Stimulated activated CD4-positive, alpha-beta T cell treated with anti-CD3 and anti-CD28 coated beads, Interleukin-1b, Interleukin-23, amount 100 ng/mL, for 48 hours (primary cell): ENCODE results near the gene ZNF593.
A peak's percentile ranks its signal among the peaks of the same experiment; 100 is the strongest.

Experiments used
- DNase-seq: peaks from one replicate; pipeline ENCODE4 v3.0.0-alpha.2; 2020

ZNF593 gene

DNA sequence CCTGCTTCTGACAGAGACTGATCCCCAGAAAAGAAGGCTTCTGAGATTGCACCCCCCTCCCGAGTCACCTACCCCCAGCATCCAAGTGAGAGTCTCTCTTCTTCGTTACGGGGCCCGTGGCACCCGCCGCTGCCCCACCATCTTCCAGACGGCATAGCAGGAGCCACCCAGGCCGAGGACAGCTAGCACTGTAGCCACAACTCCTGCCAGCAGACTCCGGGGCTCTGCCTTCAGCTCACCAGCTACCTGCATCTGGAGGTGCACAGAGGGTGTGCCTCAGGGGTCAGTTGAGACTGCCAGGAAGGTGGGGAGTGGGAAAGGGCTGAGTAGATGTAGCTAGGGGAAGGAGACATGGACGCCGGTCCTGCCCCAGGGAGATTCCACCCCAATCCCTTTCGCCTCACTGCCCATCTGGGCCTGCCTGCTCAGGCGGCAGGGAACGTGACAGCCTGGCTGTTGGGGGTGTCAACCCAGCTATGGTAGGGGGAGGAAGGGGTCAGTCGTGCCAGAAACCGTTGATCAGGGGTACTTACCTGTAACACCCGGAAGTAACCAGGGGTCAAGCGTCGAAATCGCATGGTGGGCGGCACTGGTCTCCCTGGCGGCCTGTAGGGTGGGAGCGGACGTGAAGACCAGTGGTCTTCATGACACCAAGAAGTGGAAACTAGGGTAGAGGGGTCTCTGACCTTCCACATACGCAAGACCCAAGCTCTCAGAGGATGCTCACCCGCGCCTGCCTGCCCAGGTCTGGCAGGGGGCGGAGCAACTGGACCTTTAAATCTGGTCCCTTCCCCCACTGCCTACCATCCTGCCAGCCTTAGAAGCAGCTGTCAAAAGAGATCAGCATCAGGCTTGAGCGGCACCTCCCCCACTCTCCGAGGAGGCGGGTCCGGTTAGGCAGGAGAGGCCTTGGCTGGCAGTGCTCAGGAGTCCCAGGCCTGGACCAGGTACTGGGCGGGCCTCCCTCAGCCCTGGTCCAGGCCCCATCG is 1.7 kb downstream of the ZNF593 start, which contains the start of gene ZNF593OS:
TSS of gene ZNF593OS (minus strand) at position 749 of the 989 bp plus-strand sequence. CDS start at position 578, 171 bp downstream.
- no peak for DNase-seq

DNA sequence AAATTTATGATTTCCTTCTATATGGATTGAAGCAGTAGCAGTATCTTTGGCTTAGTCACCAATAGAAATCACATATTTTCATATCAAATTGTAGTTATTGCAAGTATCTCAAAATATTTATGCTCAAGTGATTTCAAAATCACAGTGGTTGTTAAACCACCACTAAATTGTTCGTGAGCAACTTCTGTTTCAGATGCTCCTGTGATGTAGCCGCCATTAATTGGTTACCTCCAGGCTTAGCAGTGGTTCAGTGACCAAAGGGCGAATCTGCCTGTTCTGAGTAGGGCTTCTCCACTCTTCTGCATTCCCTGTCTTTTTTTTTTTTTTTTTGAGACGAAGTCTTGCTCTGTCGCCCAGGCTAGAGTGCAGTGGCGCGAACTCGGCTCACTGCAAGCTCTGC is 5.6 kb downstream of the ZNF593 start:
- no peak for DNase-seq

DNA sequence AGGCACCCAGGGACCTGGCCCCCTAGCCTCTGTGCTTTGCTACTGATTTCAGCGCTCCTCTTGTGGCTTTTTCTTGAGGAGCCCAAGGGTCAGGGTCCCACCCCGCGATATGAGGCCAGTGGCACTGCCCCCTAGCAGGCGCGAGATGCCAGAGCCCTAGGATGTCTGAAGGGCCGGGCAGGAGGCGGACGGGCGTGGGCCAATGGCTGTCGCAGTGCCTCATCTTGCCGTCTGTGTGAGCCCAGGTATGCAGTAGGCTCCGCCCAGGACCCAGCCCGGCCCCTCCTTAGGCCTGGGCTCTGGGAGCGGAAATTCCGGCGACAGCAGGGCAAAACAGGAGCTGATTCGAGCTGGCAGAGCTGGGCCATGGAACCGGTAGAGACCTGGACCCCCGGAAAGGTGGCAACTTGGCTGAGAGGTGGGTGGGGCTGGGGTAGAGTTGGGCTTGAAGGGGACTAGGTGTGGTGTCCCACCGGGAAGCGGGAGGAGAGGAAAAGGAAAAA is 7.5 kb downstream of the ZNF593 start, which contains the start of gene CNKSR1:
TSS of gene CNKSR1 (plus strand) at position 310 of the 503 bp plus-strand sequence. CDS start at position 367, 57 bp downstream.
- peak; percentile 22 for DNase-seq

DNA sequence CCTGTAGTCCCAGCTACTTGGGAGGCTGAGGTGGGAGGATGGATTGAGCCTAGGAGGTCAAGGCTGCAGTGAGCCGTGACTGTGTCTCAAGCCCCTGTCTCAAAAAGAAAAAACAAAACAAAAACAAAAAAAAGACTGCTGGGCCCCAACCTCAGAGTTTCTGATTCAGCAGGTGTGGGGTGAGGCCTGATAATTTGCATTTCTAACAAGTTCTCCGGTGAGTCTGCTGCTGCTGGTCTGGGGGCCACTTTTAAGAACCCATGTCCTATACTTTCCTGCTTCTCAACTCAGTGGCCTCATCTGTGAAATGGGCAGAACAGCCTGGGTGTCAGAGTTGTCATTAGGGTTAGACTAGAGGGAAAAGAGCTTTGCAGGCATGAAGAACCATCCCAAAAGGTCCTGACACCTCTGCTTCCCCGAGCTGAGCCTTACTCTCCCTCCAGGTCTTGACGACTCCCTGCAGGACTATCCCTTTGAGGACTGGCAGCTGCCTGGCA is 10.3 kb downstream of the ZNF593 start:
- DNase-seq = no peak

DNA sequence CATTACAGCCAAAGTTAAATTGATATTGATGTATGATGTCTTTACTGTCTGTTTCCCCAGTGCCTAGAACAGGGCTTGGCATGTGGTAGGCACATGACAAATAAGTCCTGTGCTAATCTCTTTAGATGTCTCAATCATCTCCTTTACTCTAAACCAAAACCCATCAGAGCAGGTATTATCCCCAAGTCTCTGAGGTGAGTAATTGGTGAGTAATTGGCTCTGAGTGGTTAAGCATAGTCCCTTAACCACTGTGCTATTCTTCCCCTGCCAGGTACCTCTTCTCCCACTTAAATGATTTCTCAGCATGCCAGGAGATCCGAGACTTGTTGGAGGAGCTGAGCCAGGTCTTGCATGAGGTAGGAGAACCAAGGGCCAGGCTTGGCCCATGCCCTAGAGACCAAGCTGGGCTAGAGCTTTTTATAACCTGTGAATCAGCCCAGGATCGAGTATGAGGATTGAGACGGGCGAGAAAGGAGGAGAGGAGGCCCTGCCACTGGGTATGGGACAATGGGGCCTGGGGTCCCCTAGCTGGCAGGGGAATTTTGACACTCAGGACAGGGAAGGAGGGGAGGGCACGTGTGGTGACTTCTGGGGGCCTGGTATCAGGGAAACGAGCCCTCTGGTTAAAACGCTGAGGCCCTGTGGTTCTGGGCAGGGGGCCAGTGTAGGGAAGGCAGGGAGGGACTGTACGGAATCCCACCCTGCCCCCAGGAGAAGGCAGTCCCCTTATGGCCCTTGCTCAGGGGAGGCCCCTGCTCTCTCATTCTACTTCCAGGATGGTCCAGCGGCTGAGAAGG is 12.1 kb downstream of the ZNF593 start:
- DNase-seq = no peak

DNA sequence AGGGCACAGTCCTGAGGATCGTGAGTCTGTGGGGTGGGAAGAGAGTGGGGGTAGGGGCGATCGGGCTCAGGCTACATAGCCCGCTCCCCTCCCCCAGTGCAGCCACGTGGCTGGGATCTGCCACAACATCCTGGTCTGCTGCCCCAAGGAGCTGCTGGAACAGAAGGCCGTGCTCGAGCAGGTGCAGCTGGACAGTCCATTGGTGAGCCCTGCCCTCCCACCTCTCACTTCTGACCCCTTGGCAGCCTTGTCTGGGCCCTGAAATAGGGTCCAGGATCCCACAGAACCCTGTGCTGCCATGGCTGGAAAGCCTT is 12.6 kb downstream of the ZNF593 start:
- no peak for DNase-seq

DNA sequence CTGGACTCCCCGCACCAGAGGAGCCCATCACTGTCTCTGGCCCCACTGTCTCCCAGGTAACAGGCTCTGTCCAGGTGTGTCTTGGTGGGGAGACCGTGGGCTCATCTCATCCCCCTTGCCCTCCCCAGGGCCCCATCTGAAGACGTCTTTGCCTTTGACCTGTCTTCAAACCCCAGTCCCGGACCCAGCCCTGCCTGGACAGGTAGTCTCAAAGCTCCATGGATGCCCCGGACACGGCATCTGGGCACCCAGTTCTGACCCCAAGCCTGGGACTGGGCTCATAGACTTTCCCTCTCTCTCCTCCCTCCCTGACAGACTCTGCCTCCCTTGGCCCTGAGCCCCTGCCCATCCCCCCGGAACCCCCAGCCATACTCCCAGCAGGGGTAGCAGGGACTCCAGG is 14.4 kb downstream of the ZNF593 start:
- no peak for DNase-seq

DNA sequence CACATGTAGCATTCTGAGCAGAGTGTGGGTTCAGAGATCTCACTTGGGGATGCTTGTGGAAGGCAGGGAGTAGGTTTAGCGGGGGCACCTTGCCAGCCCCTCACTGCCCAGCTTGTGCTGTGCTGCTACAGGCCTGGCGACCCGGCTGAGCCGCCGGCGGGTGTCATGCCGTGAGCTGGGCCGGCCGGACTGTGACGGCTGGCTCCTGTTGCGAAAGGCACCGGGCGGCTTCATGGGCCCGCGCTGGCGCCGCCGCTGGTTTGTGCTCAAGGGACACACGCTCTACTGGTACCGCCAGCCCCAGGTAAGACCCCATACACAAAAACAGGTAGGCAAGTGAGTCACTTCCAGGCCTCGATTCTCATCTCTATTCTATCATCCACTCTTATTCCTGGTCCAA is 15.2 kb downstream of the ZNF593 start:
- DNase-seq = no peak

DNA sequence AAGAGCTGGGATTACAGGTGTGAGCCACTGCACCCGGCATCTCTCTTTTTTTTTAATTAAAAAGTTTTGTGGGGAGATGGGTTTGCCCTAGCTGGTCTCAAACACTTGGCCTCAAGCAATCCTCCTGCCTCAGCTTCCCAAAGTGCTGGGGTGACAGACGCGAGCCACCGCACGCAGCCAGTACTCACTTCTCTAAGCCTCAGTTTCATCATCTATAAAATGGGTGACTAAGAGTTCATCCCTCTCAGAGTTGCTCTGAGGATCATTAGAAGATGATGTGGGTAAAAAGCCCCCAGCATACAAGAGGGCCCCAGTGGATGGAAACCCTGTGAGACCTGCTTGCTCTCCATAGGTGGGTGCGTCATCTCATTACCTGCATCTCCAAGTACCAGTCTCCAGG is 18.2 kb downstream of the ZNF593 start:
- no peak for DNase-seq

DNA sequence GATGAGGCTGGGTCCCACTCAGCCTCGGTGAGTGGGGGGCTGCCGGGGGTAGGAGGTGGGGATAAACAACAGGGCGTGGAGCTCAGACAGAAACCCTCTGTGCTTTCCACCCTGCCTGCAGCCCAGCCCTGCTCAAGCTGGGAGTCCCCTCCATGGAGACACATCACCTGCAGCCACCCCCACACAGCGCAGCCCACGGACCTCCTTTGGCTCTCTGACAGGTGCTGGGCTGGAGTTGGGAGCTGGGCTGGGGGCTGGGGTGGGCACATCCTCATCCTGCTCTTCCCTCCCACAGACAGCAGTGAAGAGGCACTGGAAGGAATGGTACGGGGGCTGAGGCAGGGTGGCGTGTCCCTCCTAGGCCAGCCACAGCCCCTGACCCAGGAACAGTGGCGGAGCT is 18.8 kb downstream of the ZNF593 start:
- DNase-seq = no peak

DNA sequence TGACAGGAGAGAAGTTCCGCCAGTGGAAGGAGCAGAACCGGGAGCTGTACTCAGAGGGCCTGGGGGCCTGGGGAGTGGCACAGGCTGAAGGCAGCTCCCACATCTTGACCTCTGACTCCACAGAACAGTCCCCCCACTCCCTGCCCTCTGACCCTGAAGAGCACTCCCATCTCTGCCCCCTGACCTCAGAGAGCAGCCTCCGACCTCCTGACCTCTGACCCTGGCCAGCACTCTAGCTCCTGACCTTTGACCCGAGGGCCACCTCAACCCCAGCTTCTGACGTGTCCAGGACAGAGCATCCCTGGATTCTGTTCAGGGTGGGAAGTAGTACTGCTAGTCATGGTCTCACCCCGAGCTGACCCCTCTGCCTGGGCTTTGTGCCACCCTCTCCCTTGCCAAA is 19.6 kb downstream of the ZNF593 start:
- DNase-seq = no peak

DNA sequence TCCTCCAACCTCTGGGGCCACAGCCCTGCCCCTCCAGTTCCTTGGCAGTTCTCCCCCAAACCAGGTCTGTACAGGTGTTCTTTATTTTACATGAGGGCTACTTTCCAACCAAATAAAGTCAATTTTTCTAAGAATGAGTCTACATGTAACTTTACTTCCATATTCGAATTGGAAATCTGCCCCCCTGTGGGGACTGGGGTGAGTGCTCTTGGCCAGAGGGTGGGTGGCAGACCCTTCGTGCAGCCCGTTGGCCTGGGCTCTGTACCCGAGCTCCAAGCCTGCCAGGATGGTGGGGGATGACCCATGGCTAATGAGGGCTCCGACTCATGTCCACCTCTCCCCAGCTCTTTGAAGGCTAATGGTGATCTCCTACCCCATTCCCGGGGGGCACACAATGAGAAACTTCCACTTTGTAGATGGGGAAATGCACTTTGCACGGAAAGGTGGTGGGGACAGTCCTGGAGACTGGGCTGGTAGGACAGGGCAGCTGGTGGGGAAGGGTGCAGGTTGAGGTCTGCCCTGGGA is 20.1 kb downstream of the ZNF593 start:
- DNase-seq = no peak

DNA sequence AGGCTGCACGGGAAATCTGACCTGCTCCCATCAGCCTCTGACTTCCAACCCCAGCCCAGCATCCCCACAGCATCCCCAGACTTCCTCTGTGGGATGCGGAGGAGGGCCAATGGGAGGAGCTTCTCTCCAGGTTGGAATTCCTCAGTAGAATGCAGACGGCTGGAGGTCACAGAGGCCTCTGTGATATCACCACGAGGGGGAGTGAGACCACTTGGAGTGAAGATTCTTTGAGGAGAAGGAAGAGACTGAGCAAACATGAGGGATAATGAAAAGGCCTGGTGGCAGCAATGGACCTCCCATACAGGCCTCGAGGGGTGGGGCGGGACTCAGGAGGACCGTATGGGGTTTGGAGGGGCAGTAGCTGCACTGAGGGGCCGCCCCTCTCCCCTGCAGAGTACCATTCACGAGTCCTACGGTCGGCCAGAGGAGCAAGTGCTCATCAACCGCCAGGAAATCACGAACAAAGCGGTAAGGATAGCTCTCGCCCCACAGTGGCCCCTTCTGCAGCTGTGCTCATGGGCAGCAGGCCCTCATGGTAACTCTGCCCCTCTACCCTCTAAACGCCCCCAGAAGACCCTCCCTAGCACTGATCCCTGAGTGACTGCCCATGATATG is 20.8 kb downstream of the ZNF593 start, which contains the start of gene CATSPER4:
TSS of gene CATSPER4 (plus strand) at position 230 of the 615 bp plus-strand sequence. CDS start at position 256, 26 bp downstream.
- no peak for DNase-seq

DNA sequence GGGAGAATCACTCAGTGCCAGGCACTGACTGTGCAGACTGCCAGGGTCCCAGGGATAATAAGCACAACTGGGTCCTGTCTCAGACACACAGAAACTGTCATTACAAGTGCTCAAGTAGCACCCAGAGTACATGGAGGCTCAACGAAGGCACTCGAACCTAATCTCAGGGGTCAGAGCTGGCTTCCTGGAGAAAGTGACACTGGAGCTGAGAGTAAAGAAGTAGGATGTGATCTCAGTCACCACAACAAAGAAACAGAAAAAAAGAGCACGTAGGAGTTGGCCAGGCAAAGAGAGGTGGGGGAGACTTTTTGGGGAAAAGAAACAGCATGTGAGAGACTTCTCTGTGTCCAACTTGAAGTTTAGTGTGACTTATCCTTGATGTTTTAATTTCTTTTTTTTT is 22.0 kb downstream of the ZNF593 start:
- no peak for DNase-seq

DNA sequence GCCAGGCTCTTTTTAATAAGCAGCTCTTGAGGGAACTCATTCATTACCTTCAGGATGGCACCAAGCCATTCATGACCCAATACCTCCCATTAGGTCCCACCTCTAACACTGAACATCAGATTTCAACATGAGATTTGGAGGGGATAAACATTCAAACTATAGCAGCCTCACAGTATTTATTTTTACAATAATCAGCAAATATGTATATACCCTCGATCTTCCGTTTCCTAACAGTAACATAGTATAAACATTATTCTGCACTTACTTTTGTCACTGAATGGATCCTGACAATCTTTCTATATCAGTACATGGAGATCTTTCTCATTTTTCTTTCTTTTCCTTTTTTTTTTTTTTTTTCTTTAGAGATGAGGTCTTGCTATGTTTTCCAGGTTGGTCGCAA is 26.1 kb downstream of the ZNF593 start:
- no peak for DNase-seq

DNA sequence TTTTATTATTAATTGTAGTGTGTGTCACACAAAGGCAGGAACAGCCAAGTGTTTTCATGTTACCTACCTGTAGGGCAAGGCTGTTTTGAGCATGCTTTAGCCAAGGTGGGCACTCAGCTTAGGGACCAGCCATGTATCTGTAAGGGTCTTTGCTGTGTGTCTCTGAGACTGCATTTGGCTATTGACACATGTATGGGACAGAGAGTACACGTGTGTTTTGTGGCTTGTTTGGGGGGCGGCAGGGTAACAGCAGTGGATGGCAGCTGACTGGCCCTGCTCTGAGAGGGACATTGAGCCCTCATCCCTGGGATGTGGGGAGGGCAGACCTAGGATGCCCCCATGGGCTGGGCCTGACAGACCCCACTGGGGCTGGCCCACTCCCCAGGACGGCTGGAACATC is 27.6 kb downstream of the ZNF593 start:
- no peak for DNase-seq

DNA sequence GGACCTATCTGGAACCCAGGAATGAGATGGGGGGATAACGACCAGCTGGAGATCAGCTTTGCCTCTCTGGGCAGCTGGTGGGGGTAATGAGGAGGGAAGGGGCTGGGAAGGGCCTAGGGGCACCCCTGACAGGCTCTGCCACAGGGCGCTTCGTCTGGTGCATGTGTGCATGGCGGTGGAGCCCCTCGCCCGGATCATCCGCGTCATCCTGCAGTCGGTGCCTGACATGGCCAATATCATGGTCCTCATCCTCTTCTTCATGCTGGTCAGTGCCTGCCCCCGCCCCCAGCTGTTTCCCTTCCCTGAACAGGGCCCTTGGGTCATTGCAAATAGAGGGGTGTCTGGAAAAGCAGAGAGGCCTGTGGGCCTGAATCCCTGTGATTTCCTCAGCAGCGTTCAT is 28.1 kb downstream of the ZNF593 start:
- DNase-seq = no peak

DNA sequence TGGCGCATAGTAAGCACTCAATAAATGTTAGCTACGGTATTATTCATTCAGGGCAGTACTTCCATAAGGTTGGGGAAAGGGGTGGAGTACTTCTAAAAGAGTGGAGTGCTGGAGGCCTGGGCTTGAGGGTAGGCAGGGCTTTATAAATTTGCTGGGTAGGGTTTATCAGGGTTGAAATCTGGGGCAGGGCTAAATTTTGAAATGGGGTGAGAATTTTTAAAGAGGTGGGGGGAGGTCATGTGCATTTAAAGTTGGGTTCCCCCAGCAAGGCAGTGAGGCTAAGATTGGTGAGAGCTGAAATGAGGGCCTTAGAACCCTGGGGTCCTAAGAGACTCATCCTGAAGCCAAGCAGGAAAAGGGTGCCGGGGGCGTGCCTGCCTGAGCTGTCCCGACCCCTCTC is 30.7 kb downstream of the ZNF593 start:
- no peak for DNase-seq

DNA sequence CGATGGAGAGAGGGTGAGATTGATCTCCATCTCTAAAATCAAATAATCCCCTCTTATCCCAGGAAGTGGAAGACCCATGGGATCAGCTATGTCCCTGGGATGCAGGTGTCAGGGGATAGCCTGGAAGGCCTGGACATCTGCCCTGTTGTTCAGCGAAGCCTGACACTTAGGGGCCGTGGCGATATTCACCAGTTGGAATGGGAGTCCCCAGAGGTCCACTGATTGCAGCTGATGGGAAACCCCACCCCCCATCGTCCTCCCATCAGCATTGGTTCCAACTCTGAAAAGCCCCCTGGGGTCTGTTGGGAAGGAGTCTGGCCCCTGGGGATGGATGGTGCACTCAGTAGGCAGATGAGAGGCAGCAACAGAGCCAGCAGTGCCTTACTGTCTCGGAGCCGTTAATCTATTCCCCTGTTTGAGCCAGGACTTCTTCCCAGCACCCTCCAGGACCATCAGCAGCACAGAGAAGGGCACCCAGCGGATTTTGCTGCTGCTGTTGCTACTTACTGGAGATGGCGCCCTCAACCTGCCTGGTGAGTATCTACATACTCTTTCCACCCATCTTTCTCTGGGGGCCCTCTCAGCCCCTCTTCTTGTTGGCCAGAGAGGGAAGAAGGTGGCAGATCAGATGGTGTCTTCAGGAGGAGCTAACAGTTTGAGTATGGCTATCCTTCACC is 34.1 kb downstream of the ZNF593 start:
- DNase-seq = no peak

DNA sequence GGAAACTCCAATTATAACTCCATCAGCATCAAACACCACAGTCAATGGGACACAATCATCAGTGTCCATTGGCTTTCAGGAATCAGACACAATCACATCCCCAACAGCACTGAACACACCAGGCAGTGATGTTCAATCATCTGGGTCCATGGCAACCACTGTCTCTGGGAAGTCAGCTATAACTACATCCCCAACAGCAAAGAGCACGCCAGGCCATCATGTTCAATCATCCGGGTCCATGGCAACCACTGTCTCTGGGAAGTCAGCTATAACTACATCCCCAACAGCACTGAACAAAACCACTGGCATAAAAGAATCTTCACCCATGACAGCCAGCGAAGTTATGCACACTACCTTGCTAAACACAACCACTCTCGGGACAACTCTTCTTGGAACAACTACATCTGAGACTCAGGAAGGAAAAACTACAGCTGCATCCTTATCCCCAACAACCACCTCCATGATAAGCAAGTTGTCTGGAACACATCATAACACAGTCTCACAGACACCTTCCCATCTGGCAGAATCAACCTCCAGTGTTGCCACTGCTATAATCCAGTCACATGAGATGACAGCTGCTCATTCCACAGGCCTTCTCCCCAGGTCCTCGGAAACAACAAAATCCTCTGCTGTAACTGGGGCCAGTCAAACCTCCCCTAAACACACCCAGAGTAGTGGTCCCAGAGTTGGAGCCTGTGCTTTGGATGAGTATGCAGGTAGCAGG is 40.6 kb downstream of the ZNF593 start:
- no peak for DNase-seq

DNA sequence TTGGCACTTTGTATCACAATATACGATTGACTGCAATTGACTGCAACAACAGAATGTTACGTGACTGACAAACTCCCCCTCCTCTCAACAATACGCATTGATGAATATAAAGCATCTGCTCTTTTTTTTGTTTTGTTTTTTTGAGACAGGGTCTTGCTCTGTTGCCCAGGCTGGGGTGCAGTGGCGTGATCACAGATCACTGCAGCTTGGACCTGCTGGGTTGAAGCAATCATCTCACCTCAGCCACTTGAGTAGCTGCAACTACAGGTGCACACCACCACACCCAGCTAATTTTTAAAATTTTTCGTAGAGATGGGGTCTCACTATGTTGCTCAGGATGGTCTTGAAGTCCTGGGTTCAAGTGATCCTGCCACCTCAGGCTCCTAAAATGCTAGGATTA is 43.0 kb downstream of the ZNF593 start:
- DNase-seq = no peak
